NCI-H748 (cell line): ENCODE data around the gene P4HA1.
"Not testable (repeated sequence)": the region's sequence is repeated elsewhere in the genome, so short reads cannot be mapped to it uniquely, and the experiment has no call there.

ENCODE experiments used
- DNase-seq: peaks from one replicate; lab custom pipeline; 2025; ENCODE audit not compliant: unreplicated experiment; lab: John Stamatoyannopoulos, UW

P4HA1 gene

GRCh38 chr10:73096449-73097304, at the start of gene P4HA1:
Gene P4HA1, minus strand, starts transcription at chr10:73096866. Its CDS starts 21,983 bp downstream, at chr10:73074883.
- DNase-seq: peak; percentile 97

- DNase-seq: no peak
Measured at GRCh38 chr10:73141603-73142002, 44.9 kb upstream of the P4HA1 start.

GRCh38 chr10:73139251-73139650, 42.6 kb upstream of the P4HA1 start:
- DNase-seq: no peak

- DNase-seq: no peak
Measured at GRCh38 chr10:73136627-73137026, 40.0 kb upstream of the P4HA1 start.

- DNase-seq: no peak
Measured at GRCh38 chr10:73134727-73135126, 38.1 kb upstream of the P4HA1 start.

- DNase-seq: no peak
Measured at GRCh38 chr10:73131913-73132686, 35.4 kb upstream of the P4HA1 start.

GRCh38 chr10:73131301-73131700, 34.6 kb upstream of the P4HA1 start:
- DNase-seq: no peak

GRCh38 chr10:73126343-73126742, 29.7 kb upstream of the P4HA1 start:
- no peak for DNase-seq

- no peak for DNase-seq
Measured at GRCh38 chr10:73119952-73120351, 23.3 kb upstream of the P4HA1 start.

- DNase-seq: no peak
Measured at GRCh38 chr10:73119457-73119856, 22.8 kb upstream of the P4HA1 start.

GRCh38 chr10:73117976-73118743, 21.5 kb upstream of the P4HA1 start:
- no peak for DNase-seq

GRCh38 chr10:73116017-73116416, 19.4 kb upstream of the P4HA1 start:
- DNase-seq: no peak

- DNase-seq: no peak
Measured at GRCh38 chr10:73113551-73113950, 16.9 kb upstream of the P4HA1 start.

- DNase-seq: not testable (repeated sequence)
Measured at GRCh38 chr10:73112032-73112431, 15.4 kb upstream of the P4HA1 start.

- DNase-seq: peak; percentile 57
Measured at GRCh38 chr10:73110345-73110849, 13.7 kb upstream of the P4HA1 start, which contains the start of gene NUDT13. Gene NUDT13, plus strand, starts transcription at chr10:73110455. Its CDS starts 3,911 bp downstream, at chr10:73114366.

GRCh38 chr10:73109248-73109652, 12.6 kb upstream of the P4HA1 start:
- not testable (repeated sequence) for DNase-seq

GRCh38 chr10:73106301-73106700, 9.6 kb upstream of the P4HA1 start:
- no peak for DNase-seq

- DNase-seq: no peak
Measured at GRCh38 chr10:73099141-73099540, 2.5 kb upstream of the P4HA1 start.

GRCh38 chr10:73097305-73097670, 622 bp upstream of the P4HA1 start:
- DNase-seq: no peak

- peak; percentile 62 for DNase-seq
Measured at GRCh38 chr10:73096041-73096448, 621 bp downstream of the P4HA1 start.

GRCh38 chr10:73095481-73096021, 1.1 kb downstream of the P4HA1 start:
- peak; percentile 36 for DNase-seq
